GM19468 (cell line): ENCODE measurements around the gene POU2AF1.

Source experiments
- ATAC-seq: cut with Tn5 transposase; IDR thresholded peaks from one replicate; pipeline ENCODE4 v1.9.1; 2021; ENCODE audit warnings: mild to moderate bottlenecking, moderate library complexity, moderate number of reproducible peaks; ENCODE audit not compliant: unreplicated experiment; ENCODE audit errors: extremely low read depth

The POU2AF1 gene

GRCh38 chr11:111363985-111364384 lies 15.1 kb downstream of the POU2AF1 start:
- ATAC-seq = no peak

GRCh38 chr11:111362887-111363411 lies 16.1 kb downstream of the POU2AF1 start:
- ATAC-seq = no peak

DNA sequence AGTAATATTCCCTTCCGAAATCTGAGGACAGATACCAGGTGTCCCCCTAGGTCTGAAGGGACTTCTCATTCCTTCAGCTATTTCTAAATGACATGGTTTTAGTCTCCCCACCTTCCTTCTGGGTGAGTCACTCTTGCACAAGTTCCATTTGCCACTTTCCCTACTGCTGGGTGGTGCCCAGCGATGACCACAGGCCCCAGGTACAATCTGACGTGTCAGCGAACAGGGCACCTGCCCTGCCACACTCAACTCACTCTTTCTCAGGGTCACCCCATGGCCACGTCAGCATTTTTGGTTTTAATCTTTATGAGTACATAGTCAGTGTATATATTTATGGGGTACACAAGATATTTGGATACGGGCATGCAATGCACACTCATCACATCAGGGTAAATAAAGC lies 17.2 kb downstream of the POU2AF1 start:
- ATAC-seq = no peak

DNA sequence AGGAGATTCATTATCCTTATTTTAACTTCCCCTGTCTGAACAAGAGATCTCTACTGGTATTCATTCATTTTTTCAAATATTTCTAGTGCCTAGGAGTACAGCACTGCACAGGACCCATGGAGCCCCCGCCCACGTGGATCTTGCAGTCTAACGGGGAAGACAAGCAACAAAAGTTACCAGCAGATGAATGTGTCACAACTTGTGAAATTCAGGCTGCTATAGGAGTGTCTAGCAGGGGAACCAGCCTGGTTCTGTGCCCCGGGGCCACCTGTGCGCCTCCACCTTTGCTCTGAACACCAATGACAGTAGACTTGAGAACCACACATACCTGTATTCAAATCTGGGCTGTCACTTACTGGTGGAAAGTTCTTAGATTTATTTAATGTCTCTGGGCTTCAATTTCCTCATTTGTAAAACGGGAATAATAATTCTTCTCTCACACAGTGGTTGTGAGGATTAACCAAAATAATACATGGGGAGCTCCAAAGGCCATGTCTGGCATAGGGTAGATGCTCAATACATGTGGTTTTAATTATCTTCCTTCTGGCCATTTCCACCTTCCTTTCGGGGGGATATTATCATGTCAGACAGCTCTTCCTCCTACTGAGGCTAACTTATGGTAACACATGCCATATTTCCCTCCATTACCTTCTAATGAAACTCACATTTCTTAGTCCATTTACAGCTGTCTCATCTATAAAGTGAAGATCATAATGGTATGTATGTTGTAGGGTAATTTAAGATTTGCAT lies 17.8 kb downstream of the POU2AF1 start:
- no peak for ATAC-seq

DNA sequence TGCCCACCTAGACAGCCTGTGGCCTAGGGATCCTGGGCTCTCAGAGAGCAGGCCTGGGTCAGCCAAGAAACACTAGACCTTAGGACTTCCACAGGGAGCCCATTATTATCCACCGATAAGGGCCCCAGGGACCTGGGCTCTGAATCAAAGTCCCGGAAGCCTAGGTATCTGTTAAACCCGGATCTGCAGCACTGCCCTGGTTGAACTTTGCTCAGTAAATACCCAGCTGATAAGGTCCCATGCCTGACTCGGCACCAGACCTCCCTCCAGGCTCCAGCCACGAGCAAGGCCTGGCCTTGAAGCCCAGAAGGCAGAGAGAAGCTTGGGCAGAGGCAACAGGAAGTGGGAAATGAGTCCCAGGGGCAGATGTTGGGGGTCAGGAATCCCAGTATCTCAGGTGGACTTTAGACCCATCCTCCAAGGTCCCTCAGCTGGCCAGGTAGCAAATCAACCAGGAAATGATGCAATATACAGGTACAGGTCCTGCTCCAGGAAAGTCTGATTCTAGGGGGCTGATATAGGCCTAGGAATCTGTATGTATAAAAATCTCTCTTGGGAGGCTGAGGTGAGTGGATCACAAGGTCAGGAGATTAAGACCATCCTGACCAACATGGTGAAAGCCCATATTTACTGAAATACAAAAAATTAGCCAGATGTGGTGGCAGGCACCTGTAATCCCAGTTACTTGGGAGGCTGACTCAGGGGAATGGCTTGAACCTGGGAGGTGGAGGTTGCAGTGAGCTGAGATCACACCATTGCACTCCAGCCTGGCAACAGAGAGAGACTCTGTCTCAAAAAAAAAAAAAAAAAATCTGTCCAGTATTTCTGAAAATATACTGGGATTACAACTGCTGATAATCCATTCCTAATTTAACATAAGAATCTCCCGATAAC lies 18.7 kb downstream of the POU2AF1 start:
- ATAC-seq = no peak

DNA sequence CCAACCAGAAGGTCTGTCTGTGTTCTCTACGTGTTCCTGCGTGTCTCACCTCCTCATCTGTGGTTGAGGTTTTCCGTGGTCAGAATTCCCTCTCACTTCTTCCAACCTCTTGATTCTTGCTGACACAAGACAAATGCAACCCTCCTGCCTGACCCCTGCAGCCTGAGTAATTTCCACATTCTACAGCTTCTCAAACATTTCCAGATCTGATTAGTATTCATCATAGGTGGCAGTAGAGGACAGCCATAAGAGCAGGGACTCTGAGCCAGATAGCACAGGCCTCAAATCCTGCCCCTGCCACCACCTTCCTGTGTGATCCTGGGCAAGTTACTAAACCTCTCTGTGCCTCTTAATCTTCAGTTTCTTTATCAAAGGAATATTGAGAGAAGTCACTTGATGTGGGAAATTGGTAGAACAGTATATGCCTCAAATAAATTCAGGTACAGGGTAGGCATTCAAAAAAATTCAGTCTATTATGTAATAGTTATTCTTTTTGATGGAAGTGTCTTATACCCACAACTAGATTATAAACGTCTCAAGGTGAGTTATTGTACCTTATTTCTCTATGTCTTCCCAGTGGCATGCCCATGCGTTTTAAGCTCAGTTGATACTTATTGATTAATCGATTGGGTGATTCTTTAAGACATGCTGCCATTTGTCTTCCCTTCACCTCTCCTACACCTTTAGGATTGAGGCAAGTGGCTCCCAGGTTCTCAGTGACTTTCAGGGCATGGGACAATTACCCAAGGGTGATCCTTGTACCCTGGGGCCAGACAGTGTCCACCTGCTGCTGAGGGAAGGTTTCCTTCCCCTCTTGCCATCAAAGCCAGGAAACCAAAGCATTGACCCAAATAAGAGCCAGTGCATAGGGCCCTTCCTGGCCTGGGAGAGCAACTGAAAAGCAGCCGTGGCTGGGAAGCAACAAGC lies 19.6 kb downstream of the POU2AF1 start:
- ATAC-seq = no peak

DNA sequence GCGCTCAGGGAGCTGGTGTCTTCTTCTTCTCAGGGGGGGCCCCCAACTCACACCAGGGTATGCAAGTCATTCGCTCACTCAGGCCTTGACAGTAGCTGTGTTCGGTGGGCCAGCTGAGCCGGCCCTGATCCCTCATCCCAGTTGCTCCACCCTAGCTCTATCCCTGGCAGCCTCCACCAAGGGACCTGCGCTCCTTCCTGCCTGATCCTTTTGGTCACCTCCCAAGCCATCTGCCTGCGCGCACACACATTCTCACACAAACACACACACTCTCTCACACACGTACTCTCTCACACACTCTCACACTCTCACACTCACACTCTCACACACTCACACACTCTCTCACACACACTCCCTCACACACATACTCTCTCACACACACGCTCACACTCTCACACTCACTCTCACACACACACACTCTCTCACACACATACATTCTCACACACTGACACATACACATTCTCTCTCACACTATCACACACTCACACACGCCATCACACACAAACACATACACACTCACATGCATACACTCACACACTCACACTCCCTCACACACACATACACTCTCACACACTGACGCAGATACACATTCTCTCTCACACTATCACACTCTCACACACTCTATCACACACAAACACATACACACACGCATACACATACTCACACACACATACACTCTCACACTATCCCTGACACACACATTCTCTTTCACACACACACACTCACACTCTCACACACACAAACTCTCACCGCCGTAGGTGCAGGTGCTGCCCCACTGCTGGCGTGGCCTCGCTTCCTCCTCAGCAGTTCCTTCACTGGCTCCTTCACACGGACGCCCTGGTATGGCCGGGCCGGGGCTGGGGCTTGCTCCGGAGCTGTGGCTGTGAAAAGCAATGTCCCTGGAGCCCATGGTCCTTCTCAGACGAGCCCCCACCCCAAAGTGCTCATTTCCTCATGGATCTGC lies 20.8 kb downstream of the POU2AF1 start:
- ATAC-seq = no peak

DNA sequence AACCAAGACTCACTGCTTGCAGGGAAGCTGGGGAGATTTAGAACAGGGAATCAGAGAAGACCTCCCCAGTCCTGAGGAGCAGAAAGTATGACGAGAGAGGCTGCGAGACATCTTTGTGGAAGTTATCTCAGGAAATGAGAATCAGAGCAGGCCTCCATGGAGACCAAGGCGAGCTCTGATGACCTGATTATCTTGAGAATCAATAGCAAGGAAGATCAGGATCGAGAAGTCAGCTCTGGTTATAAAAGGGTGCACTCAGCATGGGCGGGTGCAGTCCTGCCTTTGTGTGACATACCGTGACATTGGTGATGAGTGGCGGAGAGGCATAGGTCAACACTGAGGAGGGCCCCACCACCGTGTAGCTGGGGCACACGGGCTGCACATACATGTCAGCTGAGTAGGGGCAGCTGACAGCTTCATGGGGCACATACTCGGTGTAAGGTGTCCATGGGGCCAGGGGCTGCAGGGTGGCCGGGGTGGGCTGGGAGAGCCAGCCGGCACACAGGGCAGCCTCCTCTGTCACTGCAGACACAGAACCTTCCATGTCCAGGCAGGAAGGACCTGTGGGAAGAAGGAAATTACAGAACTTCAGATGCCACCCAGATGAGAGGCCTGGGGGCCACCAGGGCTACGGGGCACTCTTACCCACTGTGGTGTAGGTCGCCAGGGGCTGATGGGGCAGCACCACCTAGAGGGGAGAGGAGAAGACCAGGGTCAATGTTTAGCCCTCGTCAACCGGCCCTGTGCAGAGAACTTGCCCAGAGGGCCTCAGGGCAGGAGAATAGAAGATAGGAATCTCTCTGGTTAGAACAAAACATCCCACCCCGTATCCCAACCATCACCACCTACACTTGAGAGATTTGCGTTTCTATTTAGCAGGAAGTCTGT lies 21.7 kb downstream of the POU2AF1 start:
- no peak for ATAC-seq

DNA sequence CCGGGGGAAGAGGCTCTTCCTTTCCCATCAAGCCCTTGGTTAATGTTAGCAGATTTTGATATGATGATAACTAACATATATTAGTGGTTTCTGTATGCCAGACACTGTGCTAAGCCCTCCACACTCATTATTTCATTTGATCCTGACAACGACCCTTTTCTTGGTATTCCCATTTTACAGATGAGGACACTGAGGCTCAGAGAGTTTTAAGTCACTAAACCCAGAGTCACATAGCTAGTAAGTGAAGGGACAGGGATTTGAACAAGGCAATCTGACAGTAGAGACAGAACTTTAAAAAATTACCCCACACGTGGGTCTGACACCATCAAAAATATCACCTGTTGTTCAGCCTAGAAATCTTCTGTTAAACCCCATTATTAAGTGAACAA lies 22.4 kb downstream of the POU2AF1 start:
- ATAC-seq = no peak

DNA sequence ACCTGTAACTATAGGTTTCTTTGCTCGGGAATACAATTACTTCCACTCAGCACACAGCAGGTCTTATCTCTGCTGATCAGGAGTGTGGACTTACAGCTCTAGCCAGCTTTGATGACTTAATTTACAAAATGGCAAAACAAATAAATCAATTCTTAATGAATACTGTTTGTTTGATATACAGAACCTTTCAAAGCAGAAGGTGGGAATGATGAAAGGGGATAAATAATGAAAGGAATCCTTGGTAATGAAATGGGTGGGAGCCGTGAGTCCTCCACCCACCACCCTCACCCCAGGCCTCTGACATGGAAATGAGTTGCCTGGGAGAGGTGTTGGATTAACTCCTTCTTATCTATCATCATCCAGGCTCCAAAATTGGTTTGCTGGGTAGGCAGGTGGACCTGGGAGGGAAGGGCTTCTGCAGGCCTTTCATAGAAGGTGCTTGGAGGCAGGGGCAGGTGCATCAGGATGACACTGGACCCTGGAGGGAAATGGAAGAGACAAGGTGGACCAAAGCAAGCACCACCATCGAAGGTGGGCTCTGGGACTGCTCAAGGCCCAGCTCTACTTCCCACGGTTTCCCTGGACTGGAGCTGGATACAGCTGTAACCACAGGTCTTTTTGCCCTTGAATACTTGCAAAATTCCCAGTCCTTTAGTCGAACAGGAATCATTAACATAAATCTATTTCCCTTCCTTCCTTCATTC lies 23.0 kb downstream of the POU2AF1 start:
- ATAC-seq = no peak

- ATAC-seq = no peak
Measured at GRCh38 chr11:111355101-111355500, 24.0 kb downstream of the POU2AF1 start.

DNA sequence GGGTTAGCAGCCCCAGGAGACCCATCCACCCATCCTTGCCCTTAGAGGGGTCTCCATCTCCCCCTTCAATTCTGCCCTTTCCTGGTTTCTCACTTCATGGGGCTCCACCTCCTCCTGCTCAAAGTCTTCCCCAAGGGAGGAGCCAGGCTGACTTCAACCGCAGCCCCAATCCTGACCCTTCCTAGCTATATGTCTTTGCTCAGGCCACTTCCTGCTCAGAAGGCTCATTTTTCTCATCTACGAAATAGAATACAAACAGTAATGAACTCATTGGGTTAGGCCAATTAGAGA lies 24.5 kb downstream of the POU2AF1 start:
- ATAC-seq = no peak

GRCh38 chr11:111353776-111354600 lies 25.1 kb downstream of the POU2AF1 start:
- ATAC-seq = no peak

DNA sequence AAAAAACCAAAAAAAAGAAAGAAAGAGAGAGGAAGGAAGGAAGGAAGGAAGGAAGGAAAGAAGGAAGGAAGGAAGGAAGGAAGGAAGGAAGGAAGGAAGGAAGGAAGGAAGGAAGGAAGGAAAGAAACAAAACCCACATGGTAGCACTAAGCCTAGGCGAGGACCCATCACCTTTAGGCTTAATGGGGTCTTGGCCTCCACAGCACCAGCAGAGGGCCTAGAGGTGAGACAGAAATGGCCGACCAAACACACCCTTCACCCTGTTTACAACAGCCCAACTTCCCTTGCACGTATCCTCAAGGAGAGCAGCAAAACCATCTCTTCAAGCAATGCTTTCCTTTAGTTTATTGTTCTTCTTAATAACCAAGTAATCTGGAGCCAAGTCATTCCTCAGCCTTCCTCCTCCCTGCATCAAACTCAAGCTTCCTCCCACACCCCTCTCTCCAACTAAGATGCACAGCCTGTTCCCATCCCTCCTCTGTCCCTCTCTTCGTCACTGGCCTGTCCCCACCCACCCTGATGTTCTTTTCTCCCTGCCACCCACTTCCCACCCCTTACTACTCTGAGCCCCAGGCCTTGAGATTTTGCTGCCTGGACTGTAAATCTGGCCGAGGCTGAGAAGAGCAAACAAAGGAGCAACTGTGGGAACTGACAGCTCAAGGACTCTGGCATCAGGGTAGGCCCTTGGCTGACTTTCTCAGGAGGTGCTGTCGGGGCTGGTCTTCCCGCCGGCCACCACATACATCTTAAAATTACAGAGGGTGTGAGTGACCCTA lies 26.0 kb downstream of the POU2AF1 start:
- no peak for ATAC-seq

- ATAC-seq = no peak
Measured at GRCh38 chr11:111352231-111352746, 26.8 kb downstream of the POU2AF1 start.
